GM12891 (cell line): Measurements from ENCODE around the gene XXYLT1.

ENCODE experiments used
- POLR2A ChIP-seq: IDR thresholded peaks from 2 replicates; pipeline ENCODE4 v1.6.1; 2011; ENCODE audit warnings: low read depth, low read length, control low read depth
- POLR2AphosphoS5 ChIP-seq: IDR thresholded peaks from 2 replicates; pipeline ENCODE4 v1.6.1; 2011; ENCODE audit warnings: low read depth, low read length, control low read depth
- SPI1 ChIP-seq: IDR thresholded peaks from 2 replicates; pipeline ENCODE4 v1.6.1; 2011; ENCODE audit warnings: low read depth, low read length, control low read depth
- TAF1 ChIP-seq: IDR thresholded peaks from 2 replicates; pipeline ENCODE4 v1.6.1; 2011; ENCODE audit warnings: low read depth, low read length, control low read depth

- TF ChIP-seq POLR2A (no peak), POLR2AphosphoS5 (no peak), TAF1 (no peak), SPI1 (no peak)
Measured at GRCh38 chr3:195134431-195134830, 136.5 kb downstream of the XXYLT1 start.
